Cardiac septum (tissue), 1 donor: ENCODE measurements around the gene SLC4A3. TPM values are rescaled to one million over a fixed set of nuclear protein-coding genes. Genes with fewer than 3 reads are reported as not detected.
A peak's percentile ranks its signal among the peaks of the same experiment; 100 is the strongest.

ENCODE experiments used
- DNase-seq: peaks from one replicate; pipeline ENCODE4 v3.0.0-alpha.2; 2020; ENCODE audit warnings: low spot score
- intact Hi-C: fragments of 100-400 bp; cut with DNase I; formaldehyde crosslinking; loops from one replicate; pipeline ENCODE4 v1.14.0; 2022
- total RNA-seq: library from RNA; stranded (reverse); fragmentation: NEBNext Ultra II Directional; extraction: Animal tissue kit (Norgen Biotek cat#: 25700); gene quantifications from one replicate; pipeline ENCODE4 v1.2.1, GENCODE V29; 2021
- donor health status: DM: no; HTN: no; CAD: no.

Gene SLC4A3
- total RNA-seq, 1 donor from 2014 or later: 396 TPM

DNA sequence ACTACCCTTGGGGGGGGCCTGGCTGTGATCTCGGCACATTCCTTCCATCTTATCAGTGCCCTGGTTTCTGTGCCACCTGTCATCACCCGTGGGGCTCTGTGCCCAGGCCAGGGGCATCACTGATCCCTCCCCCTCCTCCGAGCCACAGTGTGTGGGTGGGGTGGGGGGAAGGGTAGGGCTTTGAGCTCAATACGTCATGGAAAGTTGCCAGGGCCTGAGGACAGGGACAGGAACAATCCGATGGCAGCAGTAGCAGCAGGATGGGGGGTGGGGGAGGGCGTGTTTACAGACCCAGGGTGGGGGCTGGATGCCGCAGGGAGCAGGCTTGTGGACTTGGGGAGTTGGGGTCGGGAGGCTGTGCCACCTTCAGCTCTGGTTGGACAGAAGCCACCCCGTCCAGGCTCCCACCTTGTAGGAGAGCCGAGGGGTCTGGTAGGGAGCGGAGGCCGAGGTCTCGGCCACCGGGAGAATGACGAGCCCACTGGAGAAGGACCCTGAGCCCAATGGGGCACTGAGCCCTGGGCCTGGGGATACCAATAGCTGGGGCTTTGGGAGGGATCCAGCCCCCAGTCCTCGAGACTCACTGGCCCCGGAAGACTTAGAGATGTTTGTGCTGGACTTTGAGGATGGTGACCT lies 3.5 kb downstream of the SLC4A3 start:
- intact Hi-C loops: loop anchor here (1.0 to 5.0 kb wide), 3 partner anchors 14 to 224 kb away; no protein-coding TSS in a partner anchor
- DNase-seq: peak; percentile 90

DNA sequence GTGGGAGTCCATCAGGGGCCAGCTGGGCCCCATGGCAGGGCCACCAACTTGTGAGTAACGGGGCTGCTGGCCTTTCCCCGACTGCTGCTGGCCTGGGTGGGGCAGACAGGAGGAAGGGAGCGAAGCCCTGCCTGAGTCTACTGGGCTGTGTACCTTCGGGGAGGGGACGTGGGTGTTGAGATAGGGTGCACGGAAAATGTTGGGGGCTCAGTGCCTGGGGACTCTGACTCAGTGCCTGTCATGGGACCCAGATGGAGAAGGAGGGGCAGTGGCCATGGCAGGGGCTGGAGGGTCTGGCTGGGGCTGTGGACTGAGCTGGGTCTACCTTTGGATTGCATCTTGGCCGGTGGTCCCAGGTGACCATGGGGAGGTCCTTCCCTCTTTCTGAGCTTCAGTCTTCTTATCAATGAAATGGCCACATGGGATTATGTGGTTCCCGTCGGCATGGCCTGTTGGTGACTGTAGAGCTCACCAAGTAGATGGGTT lies 4.0 kb downstream of the SLC4A3 start:
- DNase-seq: peak; percentile 76
- intact Hi-C loops: loop anchor here (2.0 to 5.0 kb wide), 2 partner anchors 13 to 224 kb away; no protein-coding TSS in a partner anchor

DNA sequence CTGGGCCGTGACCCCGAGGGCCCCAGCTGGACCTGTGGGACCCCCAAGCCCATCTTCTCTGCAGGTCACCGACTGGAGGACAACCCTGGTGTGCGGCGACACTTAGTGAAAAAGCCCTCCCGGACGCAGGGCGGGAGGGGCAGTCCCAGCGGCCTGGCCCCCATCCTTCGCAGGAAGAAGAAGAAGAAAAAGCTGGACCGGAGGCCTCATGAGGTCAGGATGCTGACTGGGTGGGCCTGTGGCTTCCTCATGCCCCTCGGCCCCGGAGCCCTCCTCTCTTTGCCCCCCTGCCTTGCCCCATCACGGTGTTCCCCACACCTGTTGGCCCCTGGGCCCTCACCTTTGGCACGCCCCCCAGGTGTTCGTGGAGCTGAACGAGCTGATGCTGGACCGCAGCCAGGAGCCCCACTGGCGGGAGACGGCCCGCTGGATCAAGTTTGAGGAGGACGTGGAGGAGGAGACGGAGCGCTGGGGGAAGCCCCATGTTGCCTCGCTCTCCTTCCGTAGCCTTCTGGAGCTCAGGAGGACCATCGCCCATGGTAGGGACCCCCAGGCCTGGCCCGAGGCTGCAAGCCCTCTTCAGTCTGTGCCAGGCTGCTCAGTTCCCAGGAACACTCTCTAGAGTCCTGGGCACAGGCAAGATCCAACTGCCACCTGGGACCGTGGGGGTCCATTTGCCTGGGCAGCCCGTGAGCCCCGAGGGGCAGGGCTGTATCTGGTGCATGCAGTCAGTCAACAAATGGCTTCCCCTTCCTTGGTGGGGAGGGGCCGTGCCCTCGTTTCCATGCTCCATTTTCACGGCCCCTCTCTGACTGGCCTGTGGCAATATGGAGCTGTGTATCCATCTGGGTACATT lies 4.7 kb downstream of the SLC4A3 start:
- DNase-seq: peak; percentile 72

DNA sequence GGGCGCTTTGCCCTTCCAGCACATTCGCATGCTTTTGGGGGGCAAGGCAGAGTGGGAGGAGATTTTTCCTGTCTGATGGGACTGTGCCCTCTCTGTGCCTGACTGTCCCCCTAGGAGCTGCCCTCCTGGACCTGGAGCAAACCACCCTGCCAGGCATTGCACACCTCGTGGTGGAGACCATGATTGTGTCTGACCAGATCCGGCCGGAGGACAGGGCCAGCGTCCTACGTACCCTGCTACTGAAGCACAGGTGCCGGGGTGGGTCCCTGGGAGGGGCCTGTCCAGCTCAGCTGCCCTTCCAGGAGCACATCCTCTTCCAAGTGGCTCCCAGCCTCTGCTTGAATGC lies 5.3 kb downstream of the SLC4A3 start:
- no peak for DNase-seq

More for the DNA sequence above, 4.7 kb downstream of the SLC4A3 start:
- intact Hi-C loops: loop anchor here (2.0 to 5.0 kb wide), 2 partner anchors 13 to 225 kb away; no protein-coding TSS in a partner anchor

DNA sequence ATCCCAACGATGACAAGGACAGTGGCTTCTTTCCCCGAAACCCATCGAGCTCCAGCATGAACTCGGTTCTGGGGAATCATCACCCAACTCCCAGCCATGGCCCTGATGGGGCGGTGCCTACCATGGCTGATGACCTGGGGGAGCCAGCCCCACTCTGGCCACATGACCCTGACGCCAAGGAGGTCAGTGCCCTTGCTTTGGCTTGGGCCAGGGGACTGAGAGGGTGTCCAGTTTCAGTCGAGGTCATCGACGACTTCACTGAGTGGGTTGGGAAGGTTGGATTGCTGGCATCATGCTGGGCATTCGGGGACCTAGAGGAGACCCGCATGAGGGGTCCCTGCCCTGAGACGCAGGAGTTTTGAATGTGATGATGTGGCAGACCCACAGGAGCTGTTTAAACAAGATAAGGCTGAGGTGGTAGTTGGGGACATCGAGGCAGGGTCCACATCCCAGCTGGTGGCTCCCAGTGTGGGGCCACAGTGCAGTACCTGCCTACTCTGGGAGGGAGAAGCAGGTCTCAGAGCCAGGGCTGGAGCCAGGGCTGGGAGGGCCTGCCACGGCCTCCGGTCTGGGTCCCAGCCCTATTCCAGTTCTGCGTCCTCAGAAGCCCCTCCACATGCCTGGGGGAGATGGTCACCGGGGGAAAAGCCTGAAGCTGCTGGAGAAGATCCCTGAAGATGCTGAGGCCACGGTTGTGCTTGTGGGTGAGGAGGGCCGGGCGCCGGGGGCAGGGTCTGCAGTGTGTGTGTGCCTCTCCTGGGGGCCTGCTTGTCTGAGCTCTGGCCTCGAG lies 6.0 kb downstream of the SLC4A3 start:
- DNase-seq: no peak
- intact Hi-C loops: loop anchor here (5.0 kb wide), 1 partner anchor 226 kb away; no protein-coding TSS in a partner anchor

More for the DNA sequence above, 5.3 kb downstream of the SLC4A3 start:
- intact Hi-C loops: loop anchor here (5.0 kb wide), 1 partner anchor 225 kb away; no protein-coding TSS in a partner anchor

DNA sequence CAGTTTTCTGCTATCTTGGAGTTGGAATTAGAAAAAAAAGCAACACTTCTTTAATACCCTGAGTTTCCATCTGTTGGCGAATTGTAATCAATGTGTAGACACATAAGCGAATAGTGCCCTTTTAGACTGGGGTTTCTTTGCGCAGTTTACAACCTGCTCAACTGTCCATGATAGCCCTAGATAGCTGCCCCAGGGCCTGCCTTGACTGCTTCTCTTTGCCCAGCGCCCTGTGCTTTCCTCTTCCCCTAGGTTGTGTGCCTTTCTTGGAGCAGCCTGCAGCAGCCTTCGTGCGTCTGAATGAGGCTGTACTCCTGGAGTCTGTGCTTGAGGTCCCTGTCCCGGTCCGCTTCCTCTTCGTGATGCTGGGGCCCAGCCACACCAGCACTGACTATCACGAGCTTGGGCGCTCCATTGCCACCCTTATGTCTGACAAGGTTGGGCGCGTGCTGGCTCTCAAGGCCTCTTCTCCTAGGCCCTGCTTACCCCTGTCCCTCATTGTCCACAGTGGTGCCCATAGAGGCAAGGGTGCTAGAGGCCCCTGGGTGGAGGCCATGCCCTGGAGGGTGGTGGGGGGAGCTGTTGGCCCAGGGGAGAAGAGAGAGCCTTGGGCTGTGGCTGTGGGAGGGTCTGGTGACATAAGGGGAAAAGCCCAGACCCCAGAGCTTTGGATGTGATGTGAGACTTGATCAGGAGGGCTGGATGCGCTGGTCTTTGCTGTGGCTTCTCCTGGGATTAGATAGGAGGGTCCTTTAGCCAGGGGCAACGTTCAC lies 6.9 kb downstream of the SLC4A3 start:
- intact Hi-C loops: loop anchor here (5.0 kb wide), 1 partner anchor 227 kb away; no protein-coding TSS in a partner anchor
- no peak for DNase-seq

DNA sequence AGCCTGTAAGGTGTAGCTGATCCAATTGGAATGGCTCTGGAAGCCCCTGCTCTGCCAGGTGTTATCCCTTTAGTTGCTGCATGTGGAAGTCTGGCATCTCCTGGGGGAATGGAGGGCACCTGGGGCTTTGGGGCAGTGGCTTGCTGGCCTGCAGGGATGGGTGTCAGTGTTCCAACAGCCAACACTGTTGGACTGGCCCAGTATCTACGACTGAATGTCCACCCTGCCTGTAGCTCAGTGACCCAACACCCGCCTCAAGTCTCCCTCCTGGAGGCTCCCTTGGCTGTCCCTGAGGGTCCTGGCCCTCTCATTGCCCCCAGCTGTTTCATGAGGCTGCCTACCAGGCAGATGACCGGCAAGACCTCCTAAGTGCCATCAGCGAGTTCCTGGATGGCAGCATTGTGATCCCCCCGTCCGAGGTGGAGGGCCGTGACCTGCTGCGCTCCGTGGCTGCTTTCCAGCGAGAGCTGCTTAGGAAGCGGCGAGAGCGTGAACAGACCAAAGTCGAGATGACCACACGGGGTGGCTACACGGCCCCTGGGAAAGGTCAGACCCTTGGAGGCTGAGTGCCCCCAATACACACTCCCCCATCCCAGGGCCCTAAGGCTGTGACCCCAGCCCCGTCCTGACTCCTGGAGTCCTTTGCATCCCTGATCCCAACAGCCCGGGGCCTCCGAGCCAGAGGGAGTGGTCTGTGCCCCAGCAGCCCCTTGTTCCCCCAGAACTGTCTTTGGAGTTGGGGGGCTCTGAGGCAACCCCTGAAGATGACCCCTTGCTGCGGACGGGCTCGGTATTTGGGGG lies 7.7 kb downstream of the SLC4A3 start:
- intact Hi-C loops: loop anchor here (5.0 kb wide), 1 partner anchor 228 kb away; no protein-coding TSS in a partner anchor
- peak; percentile 72 for DNase-seq

DNA sequence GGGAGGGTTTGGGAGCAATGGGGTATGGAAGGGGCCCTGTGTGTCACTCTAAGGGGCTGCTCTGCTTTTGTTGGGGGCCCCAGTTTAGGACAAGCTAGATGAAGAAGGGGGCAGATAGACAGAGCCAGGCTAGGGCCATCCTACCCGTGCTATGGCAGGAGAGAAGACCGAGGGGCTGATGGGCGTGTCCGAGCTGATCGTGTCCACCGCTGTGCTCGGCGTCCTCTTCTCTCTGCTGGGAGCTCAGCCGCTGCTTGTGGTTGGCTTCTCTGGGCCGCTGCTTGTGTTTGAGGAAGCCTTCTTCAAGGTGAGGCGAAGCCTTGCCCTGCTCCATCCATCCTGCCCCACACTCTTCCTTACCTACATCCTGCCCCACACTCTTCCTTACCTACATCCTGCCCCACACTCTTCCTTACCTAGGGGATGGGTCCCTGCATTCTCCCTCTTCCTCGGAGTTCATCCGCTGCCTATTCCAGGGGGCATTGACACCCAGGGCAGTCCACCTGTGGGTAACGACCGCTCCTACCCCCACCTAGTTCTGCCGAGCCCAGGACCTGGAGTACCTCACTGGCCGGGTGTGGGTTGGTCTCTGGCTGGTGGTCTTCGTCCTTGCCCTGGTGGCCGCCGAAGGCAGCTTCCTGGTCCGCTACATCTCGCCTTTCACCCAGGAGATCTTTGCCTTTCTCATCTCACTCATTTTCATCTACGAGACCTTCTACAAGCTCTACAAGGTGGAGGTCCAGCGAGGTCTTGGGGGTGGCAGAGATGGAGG lies 8.9 kb downstream of the SLC4A3 start:
- intact Hi-C loops: no loop called here
- DNase-seq: no peak

DNA sequence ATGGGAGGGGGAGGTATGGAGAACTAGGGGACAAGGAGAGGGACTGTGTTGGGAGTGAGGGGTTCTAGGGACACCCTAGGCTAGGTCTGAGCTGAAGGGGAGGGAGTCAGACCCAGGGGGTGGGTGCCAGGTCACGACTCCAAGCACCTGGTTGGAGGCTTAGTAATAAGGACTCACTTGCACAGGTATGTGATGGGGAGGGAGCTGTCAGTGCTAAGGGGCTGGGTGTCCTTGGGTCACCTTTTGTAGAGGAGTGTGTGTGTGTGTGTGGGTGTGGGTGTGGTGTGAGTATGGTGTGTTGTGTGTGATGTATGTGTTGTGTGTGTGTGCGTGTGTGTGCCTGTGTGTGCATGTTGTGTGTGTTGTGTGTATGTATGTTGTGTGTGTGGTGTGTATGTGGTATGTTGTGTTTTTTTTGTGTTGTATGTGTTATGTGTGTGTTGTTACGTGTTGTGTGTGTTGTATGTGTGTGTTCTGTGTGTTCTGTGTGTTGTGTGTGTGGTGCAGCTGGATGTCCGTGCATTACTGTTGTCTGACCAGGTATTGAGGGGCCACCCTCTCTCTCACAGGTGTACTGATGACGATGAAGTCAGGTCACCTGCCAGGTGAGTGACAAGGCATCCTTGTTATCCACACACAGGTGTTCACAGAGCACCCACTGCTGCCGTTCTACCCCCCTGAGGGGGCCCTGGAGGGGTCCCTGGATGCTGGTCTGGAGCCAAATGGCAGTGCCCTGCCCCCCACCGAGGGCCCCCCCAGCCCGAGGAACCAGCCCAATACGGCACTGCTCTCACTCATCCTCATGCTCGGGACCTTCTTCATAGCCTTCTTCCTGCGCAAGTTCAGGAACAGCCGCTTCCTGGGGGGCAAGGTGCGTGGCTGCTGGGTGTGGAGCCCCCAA lies 9.8 kb downstream of the SLC4A3 start:
- no peak for DNase-seq
- intact Hi-C loops: no loop called here

DNA sequence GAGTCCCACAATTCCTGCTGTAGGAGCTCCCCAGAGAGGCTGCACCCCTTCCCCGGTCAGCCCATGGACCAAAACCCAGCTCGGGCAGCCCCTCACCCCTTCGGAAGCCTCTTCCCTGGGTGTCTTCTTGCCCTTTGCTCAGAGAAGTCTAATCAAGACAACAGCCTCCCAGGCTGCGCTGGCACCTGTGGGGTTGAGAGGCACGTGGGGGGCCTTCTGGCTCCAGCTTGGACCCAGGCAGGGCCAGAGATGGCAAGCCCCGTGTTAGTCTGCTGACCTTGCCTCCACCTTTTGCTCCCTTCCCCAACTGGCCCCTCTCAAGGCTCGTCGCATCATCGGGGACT lies 10.4 kb downstream of the SLC4A3 start:
- intact Hi-C loops: no loop called here
- no peak for DNase-seq

DNA sequence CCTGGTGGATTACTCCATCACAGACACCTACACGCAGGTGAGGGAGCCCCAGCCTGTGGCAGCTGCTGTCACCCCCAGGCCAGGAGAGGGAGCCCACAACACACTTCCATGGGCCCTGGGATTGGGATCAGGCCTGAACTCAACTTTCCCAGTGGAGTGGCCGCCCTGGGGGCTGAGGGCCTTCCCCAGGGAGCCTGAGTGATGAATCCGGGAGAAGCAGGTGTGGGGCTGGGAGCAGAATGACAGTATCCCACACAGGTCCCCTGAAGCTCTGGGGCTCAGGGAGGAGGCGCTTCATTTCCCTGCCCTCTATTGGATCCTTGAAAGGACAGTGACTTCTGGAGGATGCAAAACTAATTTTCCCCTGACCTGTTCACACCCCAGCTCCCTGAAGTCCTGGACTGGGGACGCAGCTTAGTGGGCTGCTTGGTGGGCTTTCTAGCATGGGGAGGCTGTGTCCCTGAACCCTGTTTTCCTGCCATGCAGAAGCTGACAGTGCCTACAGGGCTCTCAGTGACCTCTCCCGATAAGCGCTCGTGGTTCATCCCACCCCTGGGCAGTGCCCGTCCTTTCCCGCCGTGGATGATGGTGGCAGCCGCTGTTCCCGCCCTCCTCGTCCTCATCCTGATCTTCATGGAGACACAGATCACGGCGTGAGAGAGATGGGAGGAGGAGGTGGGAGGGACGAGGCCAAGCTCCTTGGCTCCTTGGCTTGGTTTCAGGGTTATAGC lies 11.0 kb downstream of the SLC4A3 start:
- DNase-seq: no peak
- intact Hi-C loops: no loop called here

DNA sequence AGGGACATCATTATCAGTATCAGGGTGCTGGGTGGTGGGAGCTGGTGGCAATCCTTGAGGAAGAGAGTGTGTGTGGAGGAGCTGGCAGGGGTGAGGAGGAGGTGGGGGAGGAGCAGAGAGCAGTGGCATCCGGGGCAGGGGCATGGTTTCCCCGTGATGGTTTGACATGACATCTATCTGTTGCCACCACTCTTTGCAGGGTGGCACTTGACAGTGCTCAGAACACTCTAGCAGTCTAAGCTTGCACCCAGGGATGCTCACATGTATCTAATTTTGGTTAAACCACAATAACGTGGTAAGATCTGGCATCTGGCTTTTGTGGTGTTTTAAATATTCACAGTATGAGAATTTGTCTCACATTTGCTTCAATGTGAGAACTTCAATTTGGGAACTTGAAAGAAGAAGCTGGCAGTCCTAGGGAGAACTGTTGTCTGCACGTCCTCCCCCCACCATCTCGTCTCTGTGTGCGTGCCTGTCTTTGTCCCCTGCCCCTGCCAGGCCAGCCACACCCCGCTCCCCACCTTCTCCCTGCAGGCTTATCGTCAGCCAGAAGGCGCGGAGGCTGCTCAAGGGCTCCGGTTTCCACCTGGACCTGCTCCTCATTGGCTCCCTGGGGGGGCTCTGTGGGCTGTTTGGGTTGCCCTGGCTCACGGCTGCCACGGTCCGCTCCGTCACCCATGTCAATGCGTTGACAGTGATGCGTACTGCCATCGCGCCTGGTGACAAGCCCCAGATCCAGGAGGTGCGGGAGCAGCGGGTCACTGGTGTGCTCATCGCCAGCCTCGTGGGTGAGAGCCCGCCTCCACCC lies 11.7 kb downstream of the SLC4A3 start:
- intact Hi-C loops: loop anchor here (1.0 kb wide), 1 partner anchor 25 kb away; no protein-coding TSS in a partner anchor
- DNase-seq: no peak

DNA sequence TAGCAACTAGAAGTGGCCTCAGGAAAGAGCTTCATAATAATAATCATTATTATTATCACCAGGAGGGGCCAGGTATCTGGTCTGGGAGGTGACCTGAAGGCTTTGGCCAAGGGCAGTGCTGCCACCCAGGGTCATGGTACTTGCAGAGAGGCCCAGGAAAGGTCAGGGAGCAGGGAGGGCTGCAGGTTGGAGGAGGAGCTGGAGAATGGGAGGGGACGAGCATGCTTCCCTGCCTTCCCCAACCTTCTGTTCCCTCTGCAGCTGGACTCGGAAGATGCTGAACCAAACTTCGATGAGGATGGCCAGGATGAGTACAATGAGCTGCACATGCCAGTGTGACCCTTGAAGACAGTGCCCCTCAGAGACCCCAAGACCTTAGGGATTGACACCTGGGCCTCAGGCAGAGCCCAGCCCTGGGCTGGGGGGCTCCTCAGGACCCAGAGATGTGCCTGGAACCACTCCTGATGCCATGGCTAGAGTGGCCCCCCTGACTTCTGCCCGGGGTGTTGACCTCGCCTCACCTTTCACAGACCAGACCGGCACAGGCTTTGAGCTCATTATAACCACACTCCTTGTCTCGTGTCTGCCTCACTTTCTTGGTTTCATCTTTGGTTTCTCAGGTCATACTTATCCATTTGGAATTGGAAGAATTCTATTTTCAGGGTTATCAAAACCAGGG lies 14.1 kb downstream of the SLC4A3 start:
- peak; percentile 72 for DNase-seq
- intact Hi-C loops: loop anchor here (1.0 kb wide), 1 partner anchor 98 kb away; the partner anchor contains the start of gene CHPF

DNA sequence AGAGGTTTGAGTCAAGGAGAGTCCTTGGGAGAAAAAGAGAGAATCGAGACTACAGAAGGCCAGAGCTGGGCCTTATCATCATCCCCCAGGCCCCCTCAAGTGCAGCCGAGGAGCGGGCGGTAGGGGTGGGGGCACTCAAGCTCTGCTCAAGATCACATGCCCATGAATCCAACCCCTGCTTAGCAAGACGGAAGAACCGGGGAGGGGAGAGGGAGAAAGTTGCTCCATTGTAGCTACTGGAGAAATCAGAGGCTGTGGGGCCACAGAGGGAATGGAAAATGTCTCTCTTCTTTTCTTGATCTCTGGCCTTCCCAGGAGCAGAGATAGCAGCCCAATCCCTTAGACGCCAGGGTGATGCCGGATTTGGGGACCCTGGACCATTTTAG lies 14.6 kb downstream of the SLC4A3 start:
- peak; percentile 39 for DNase-seq
- intact Hi-C loops: loop anchor here (1.0 kb wide), 1 partner anchor 99 kb away; the partner anchor contains the start of gene CHPF
